ENCODE measurements around the gene HIPK2. TPM values are rescaled to one million over a fixed set of nuclear protein-coding genes. Genes with fewer than 3 reads are reported as not detected.

Gene HIPK2
- total RNA-seq, 4 donors from 2014 or later = 13.6 to 21.8 (median 18.2) TPM

GRCh38 chr7:139586286-139586685 is 191.5 kb downstream of the HIPK2 start:
- Histone ChIP-seq H3K27me3 (no peaks in the 10 kb centered on the region), H3K4me3 (no peak overlapping the region), H3K4me1 (no peaks in the 10 kb centered on the region), H3K36me3 (peaks cover 50% of the 10 kb centered on the region), H3K27ac (no peak overlapping the region), H3K9me3 (no peaks in the 10 kb centered on the region)
- no peak for TF ChIP-seq CTCF (IDR thresholded peaks at IDR 0.05)
- TF ChIP-seq POLR2A (IDR thresholded peaks at IDR 0.05) = no peak
- TF ChIP-seq POLR2AphosphoS5 (IDR thresholded peaks at IDR 0.05) = no peak
- no peak for TF ChIP-seq EP300 (IDR thresholded peaks at IDR 0.05)
- no peak for DNase-seq (ENCODE audit: low spot score in 2 of 2)
- WGBS = 94% methylated on average over 3 of the region's 3 CpGs

- Histone ChIP-seq H3K4me3 (no peak overlapping the region), H3K36me3 (peaks cover 56% of the 10 kb centered on the region), H3K9me3 (no peaks in the 10 kb centered on the region), H3K27me3 (no peaks in the 10 kb centered on the region), H3K4me1 (no peaks in the 10 kb centered on the region), H3K27ac (no peak overlapping the region)
- TF ChIP-seq POLR2A (IDR thresholded peaks at IDR 0.05) (no peak), EP300 (IDR thresholded peaks at IDR 0.05) (no peak)
- DNase-seq (ENCODE audit: low spot score in 2 of 2) = no peak
- 70% methylated on average over 5 of the region's 5 CpGs for WGBS
These were observed 192.8 kb downstream of the HIPK2 start for GRCh38 chr7:139585042-139585441.

- TF ChIP-seq CTCF (IDR thresholded peaks at IDR 0.05) (no peak), POLR2AphosphoS5 (IDR thresholded peaks at IDR 0.05) (no peak), EP300 (IDR thresholded peaks at IDR 0.05) (no peak), POLR2A (IDR thresholded peaks at IDR 0.05) (no peak)
These were observed 193.8 kb downstream of the HIPK2 start for GRCh38 chr7:139583826-139584553.

GRCh38 chr7:139582671-139583155 is 195.1 kb downstream of the HIPK2 start:
- H3K27me3 ChIP-seq = no peaks in the 10 kb centered on the region
- H3K9me3 ChIP-seq = no peaks in the 10 kb centered on the region
- peaks cover 57% of the 10 kb centered on the region for H3K36me3 ChIP-seq
- whole genome bisulfite sequencing = 89% methylated on average over 14 of the region's 14 CpGs
- no peak for TF ChIP-seq POLR2A (IDR thresholded peaks at IDR 0.05)
- TF ChIP-seq POLR2AphosphoS5 (IDR thresholded peaks at IDR 0.05) = no peak
- TF ChIP-seq EP300 (IDR thresholded peaks at IDR 0.05) = no peak
- no peak for TF ChIP-seq CTCF (IDR thresholded peaks at IDR 0.05)
- no peaks in the 10 kb centered on the region for H3K4me1 ChIP-seq
- no peak overlapping the region for H3K4me3 ChIP-seq
- no peak for DNase-seq (ENCODE audit: low spot score in 2 of 2)
- H3K27ac ChIP-seq = no peak overlapping the region

More at GRCh38 chr7:139583826-139584553, 193.8 kb downstream of the HIPK2 start:
- Histone ChIP-seq H3K27me3 (no peaks in the 10 kb centered on the region), H3K9me3 (no peaks in the 10 kb centered on the region), H3K36me3 (peaks cover 59% of the 10 kb centered on the region), H3K27ac (no peak overlapping the region), H3K4me1 (no peaks in the 10 kb centered on the region), H3K4me3 (no peak overlapping the region)
- no peak for DNase-seq (ENCODE audit: low spot score in 2 of 2)
- WGBS = 88% methylated on average over 15 of the region's 15 CpGs

- no peak for DNase-seq (ENCODE audit: low spot score in 2 of 2)
- 89% methylated on average over 12 of the region's 14 CpGs for WGBS
- TF ChIP-seq POLR2AphosphoS5 (IDR thresholded peaks at IDR 0.05) (no peak), CTCF (IDR thresholded peaks at IDR 0.05) (no peak), EP300 (IDR thresholded peaks at IDR 0.05) (no peak), POLR2A (IDR thresholded peaks at IDR 0.05) (no peak)
These were observed 195.6 kb downstream of the HIPK2 start for GRCh38 chr7:139582130-139582650.

More at GRCh38 chr7:139582130-139582650, 195.6 kb downstream of the HIPK2 start:
- Histone ChIP-seq H3K4me1 (no peaks in the 10 kb centered on the region), H3K4me3 (no peak overlapping the region), H3K9me3 (no peaks in the 10 kb centered on the region), H3K27me3 (no peaks in the 10 kb centered on the region), H3K36me3 (peaks cover 57% of the 10 kb centered on the region), H3K27ac (no peak overlapping the region)
